ENCODE measurements around the gene ASB8. TPM values are rescaled to one million over a fixed set of nuclear protein-coding genes. Genes with fewer than 3 reads are reported as not detected.

ASB8 gene
- total RNA-seq, 6 experiments from 2014 or later = 17.7 to 29.3 (median 21.6) TPM

- Histone ChIP-seq H3K36me3 (no peaks in the 10 kb centered on the region), H3K9me3 (peaks cover 0 to 5% (median 0%) of the 10 kb centered on the region in 4 donors), H3K4me1 (peaks cover 0 to 17% (median 2%) of the 10 kb centered on the region in 4 donors), H3K27me3 (no peaks in the 10 kb centered on the region), H3K27ac (no peak overlapping the region), H3K4me3 (no peak overlapping the region)
- DNase-seq = no peak
- 71% methylated on average over 3 of the region's 3 CpGs for WGBS (ENCODE audit: insufficient coverage, low coverage, low lambda C conversion rate, missing lambda C conversion rate)
- TF ChIP-seq POLR2A (IDR thresholded peaks at IDR 0.05) = no peak
- no peak for TF ChIP-seq CTCF (IDR thresholded peaks at IDR 0.05)
- no peak for ATAC-seq
- intact Hi-C loops (cut with DNase I) = no loop called here
Measured at GRCh38 chr12:48201091-48201490, 43.8 kb upstream of the ASB8 start.

DNA sequence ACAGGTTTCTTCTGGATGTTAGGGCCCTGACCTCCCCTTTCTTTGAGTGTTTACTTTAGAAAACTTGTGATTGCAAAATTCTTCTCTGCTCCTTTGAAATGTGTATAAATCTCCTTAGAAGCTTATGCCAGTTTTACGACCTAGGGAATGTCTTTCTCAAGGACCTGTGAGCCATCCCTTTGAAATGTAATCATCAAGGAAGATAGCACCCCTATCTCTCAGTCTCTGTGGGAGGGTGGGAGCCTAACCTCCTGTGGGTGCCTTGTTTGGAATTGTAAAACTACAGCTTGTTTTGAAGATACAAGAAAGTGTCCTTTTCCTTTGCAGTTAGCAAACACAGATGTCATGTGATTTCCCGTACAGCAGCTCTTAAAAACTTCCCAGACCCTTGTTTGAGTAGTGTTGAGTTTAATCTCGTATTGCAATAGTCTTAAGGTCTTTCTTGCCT lies 42.5 kb upstream of the ASB8 start:
- WGBS (ENCODE audit: insufficient coverage, low coverage, low lambda C conversion rate, missing lambda C conversion rate) = 37% methylated on average over 3 of the region's 3 CpGs
- H3K9me3 ChIP-seq = no peaks in the 10 kb centered on the region
- intact Hi-C loops (cut with DNase I) = no loop called here
- H3K27ac ChIP-seq = peak overlapping the region in 2 of 3 donors; percentile 97 to 98
- no peaks in the 10 kb centered on the region for H3K27me3 ChIP-seq
- TF ChIP-seq POLR2A (IDR thresholded peaks at IDR 0.05) (no peak), CTCF (IDR thresholded peaks at IDR 0.05) (no peak)
- DNase-seq (no peak), ATAC-seq (no peak)
- no peaks in the 10 kb centered on the region for H3K36me3 ChIP-seq
- H3K4me1 ChIP-seq = peaks cover 0 to 17% (median 2%) of the 10 kb centered on the region in 4 donors
- no peak overlapping the region for H3K4me3 ChIP-seq

DNA sequence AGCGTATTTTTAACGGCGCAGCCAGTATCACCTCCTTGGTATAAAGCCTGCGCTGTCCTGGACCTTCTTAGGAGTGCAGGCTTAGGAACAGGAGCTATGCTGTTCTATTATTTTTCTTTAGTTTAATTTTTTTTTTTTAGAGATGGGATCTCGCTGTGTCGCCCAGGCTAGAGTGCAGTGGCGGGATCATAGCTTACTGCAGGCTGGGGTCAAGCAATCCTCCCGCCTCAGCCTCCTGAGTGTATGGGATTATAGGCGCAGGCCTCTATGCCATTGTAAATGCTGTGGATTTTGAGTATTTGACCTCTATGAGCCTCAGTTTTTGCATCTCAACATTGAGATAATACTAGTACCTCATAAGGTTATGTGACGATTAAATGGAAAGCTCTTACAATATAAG lies 41.7 kb upstream of the ASB8 start:
- Histone ChIP-seq H3K4me1 (peaks cover 0 to 17% (median 2%) of the 10 kb centered on the region in 4 donors), H3K9me3 (no peaks in the 10 kb centered on the region), H3K27ac (peak overlapping the region; percentile 90 to 98 (median 97)), H3K4me3 (peak overlapping the region; percentile 60 to 75 (median 61)), H3K27me3 (no peaks in the 10 kb centered on the region), H3K36me3 (no peaks in the 10 kb centered on the region)
- 71% methylated on average over 10 of the region's 10 CpGs for WGBS (ENCODE audit: insufficient coverage, low coverage, low lambda C conversion rate, missing lambda C conversion rate)
- intact Hi-C loops (cut with DNase I) = no loop called here
- no peak for DNase-seq
- no peak for TF ChIP-seq CTCF (IDR thresholded peaks at IDR 0.05)
- TF ChIP-seq POLR2A (IDR thresholded peaks at IDR 0.05) = no peak
- no peak for ATAC-seq

DNA sequence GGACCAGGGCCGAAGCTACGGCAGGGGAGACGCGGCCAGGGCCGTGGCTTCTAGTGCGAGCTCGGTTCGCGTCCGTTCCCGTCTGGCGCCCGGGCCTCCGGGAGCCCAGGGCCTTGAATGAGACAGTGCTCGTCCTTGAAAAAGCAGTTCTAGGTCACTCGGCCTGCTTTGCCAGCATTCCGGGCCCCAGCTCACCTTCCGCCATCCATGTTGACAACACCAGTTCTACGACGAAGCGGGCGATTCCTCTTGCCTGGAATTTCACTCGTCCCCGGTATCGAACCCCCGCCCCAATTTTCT lies 41.3 kb upstream of the ASB8 start:
- TF ChIP-seq CTCF (IDR thresholded peaks at IDR 0.05) (no peak), POLR2A (IDR thresholded peaks at IDR 0.05) (no peak)
- Histone ChIP-seq H3K36me3 (no peaks in the 10 kb centered on the region), H3K4me1 (peaks cover 0 to 17% (median 2%) of the 10 kb centered on the region in 4 donors), H3K27ac (peak overlapping the region; percentile 90 to 98 (median 97)), H3K4me3 (peak overlapping the region; percentile 60 to 75 (median 61)), H3K27me3 (no peaks in the 10 kb centered on the region), H3K9me3 (no peaks in the 10 kb centered on the region)
- WGBS (ENCODE audit: insufficient coverage, low coverage, low lambda C conversion rate, missing lambda C conversion rate) = 5% methylated on average over 9 of the region's 26 CpGs
- DNase-seq (peak; percentile 44 to 64 (median 49)), ATAC-seq (peak; percentile 42 to 52 (median 46))
- intact Hi-C loops (cut with DNase I) = no loop called here

Measured in right lobe of liver (tissue), 6 donors.